HEK293 (cell line): ENCODE results near the gene BST1.

Experiments used
- CTCF ChIA-PET: fragments of 350-600 bp; formaldehyde crosslinking; extraction: SDS; loops from one replicate; lab custom pipeline; 2021; ENCODE audit warnings: antibody characterized with exemption; lab: Yijun Ruan, JAX
- POLR2A ChIA-PET: fragments of 300-600 bp; formaldehyde crosslinking; extraction: SDS; loops from one replicate; lab custom pipeline; 2020; ENCODE audit warnings: antibody characterized with exemption, inconsistent platforms; lab: Yijun Ruan, JAX
- H3K27ac ChIP-seq: fragments of 200-500 bp; sonication (Bioruptor generic); 2 replicates; pipeline ENCODE4 v1.5.1; 2014; ENCODE audit warnings: low read depth, low read length, control low read depth, inconsistent platforms; ENCODE audit errors: extremely low read depth
- H3K36me3 ChIP-seq, 2 experiments: fragments of 200-500 bp in 1 of 2; sonication (Bioruptor generic) in 1 of 2; 1 replicate in 1 of 2; 2 replicates in 1 of 2; pipeline ENCODE4 v1.5.1; 2014 to 2017; ENCODE audit warnings: inconsistent platforms in 2 of 2, low read length in 2 of 2; ENCODE audit not compliant: control insufficient read depth in 2 of 2, insufficient read depth in 1 of 2
- H3K4me1 ChIP-seq: fragments of 200-500 bp; sonication (Bioruptor generic); 2 replicates; pipeline ENCODE4 v1.5.1; 2014; ENCODE audit warnings: mild to moderate bottlenecking, low read length, inconsistent platforms; ENCODE audit not compliant: control insufficient read depth, insufficient read depth
- H3K4me3 ChIP-seq: 2 replicates; pipeline ENCODE4 v1.5.1; 2011; ENCODE audit warnings: low read depth, mild to moderate bottlenecking, control low read depth, low read length, moderate library complexity
- H3K9me3 ChIP-seq: fragments of 200-500 bp; sonication (Bioruptor generic); 2 replicates; pipeline ENCODE4 v1.5.1; 2014; ENCODE audit warnings: low read depth, low read length, inconsistent platforms; ENCODE audit not compliant: control insufficient read depth, insufficient read depth
- PRDM1 ChIP-seq: fragments of 450-650 bp; formaldehyde crosslinking; IDR thresholded peaks from 2 replicates; pipeline ENCODE4; 2016; ENCODE audit warnings: missing biosample characterization, missing genetic modification characterization
- PRDM6 ChIP-seq: fragments of 450-650 bp; formaldehyde crosslinking; IDR thresholded peaks from 2 replicates; pipeline ENCODE4 v1.5.1; 2017; ENCODE audit warnings: missing biosample characterization, missing genetic modification characterization
- REPIN1 ChIP-seq: fragments of 450-650 bp; formaldehyde crosslinking; IDR thresholded peaks from 2 replicates; pipeline ENCODE4 v1.5.1; 2017; ENCODE audit warnings: missing biosample characterization, missing genetic modification characterization, low read depth
- SCRT2 ChIP-seq: fragments of 450-650 bp; formaldehyde crosslinking; IDR thresholded peaks from 2 replicates; pipeline ENCODE4 v1.5.1; 2016; ENCODE audit warnings: missing biosample characterization, missing genetic modification characterization
- YY1 ChIP-seq: fragments of 450-650 bp; formaldehyde crosslinking; IDR thresholded peaks from 2 replicates; pipeline ENCODE4 v1.5.1; 2018; ENCODE audit warnings: missing biosample characterization, missing genetic modification characterization
- YY2 ChIP-seq: fragments of 450-650 bp; formaldehyde crosslinking; IDR thresholded peaks from 2 replicates; pipeline ENCODE4 v1.5.1; 2016; ENCODE audit warnings: missing biosample characterization, missing genetic modification characterization
- ZBTB48 ChIP-seq: fragments of 450-650 bp; formaldehyde crosslinking; IDR thresholded peaks from 2 replicates; pipeline ENCODE4 v1.5.1; 2016; ENCODE audit warnings: missing biosample characterization, missing genetic modification characterization
- ZBTB6 ChIP-seq: fragments of 450-650 bp; formaldehyde crosslinking; IDR thresholded peaks from 2 replicates; pipeline ENCODE4 v1.5.1; 2017; ENCODE audit warnings: missing biosample characterization, missing genetic modification characterization
- ZNF10 ChIP-seq: fragments of 450-650 bp; formaldehyde crosslinking; IDR thresholded peaks from 2 replicates; pipeline ENCODE4 v1.5.1; 2017; ENCODE audit warnings: missing biosample characterization, missing genetic modification characterization
- ZNF112 ChIP-seq: fragments of 450-650 bp; formaldehyde crosslinking; IDR thresholded peaks from 2 replicates; pipeline ENCODE4 v1.5.0; 2017; ENCODE audit warnings: missing biosample characterization, missing genetic modification characterization
- ZNF157 ChIP-seq: fragments of 450-650 bp; formaldehyde crosslinking; IDR thresholded peaks from 2 replicates; pipeline ENCODE4 v1.5.1; 2016; ENCODE audit warnings: missing biosample characterization, missing genetic modification characterization
- ZNF184 ChIP-seq: fragments of 450-650 bp; IDR thresholded peaks from 2 replicates; pipeline ENCODE4 v1.5.1; 2018; ENCODE audit warnings: missing biosample characterization, mild to moderate bottlenecking, missing genetic modification characterization
- ZNF280C ChIP-seq: fragments of 450-650 bp; formaldehyde crosslinking; IDR thresholded peaks from 2 replicates; pipeline ENCODE4 v1.5.1; 2016; ENCODE audit warnings: missing biosample characterization, missing genetic modification characterization
- ZNF501 ChIP-seq: fragments of 450-650 bp; formaldehyde crosslinking; IDR thresholded peaks from 2 replicates; pipeline ENCODE4 v1.5.1; 2016; ENCODE audit warnings: missing biosample characterization, missing genetic modification characterization
- ZNF548 ChIP-seq: fragments of 450-650 bp; formaldehyde crosslinking; IDR thresholded peaks from 2 replicates; pipeline ENCODE4 v1.5.1; 2016; ENCODE audit warnings: missing biosample characterization, missing genetic modification characterization
- ZNF549 ChIP-seq: fragments of 450-650 bp; IDR thresholded peaks from 2 replicates; pipeline ENCODE4 v1.5.1; 2018; ENCODE audit warnings: missing biosample characterization, missing genetic modification characterization, mild to moderate bottlenecking, inconsistent platforms, moderate library complexity
- ZNF585B ChIP-seq: fragments of 450-650 bp; formaldehyde crosslinking; IDR thresholded peaks from 2 replicates; pipeline ENCODE4 v1.5.1; 2016; ENCODE audit warnings: missing biosample characterization, missing genetic modification characterization
- ZNF621 ChIP-seq: fragments of 450-650 bp; formaldehyde crosslinking; IDR thresholded peaks from 2 replicates; pipeline ENCODE4 v1.5.1; 2017; ENCODE audit warnings: missing biosample characterization, missing genetic modification characterization
- ZNF624 ChIP-seq: fragments of 450-650 bp; formaldehyde crosslinking; IDR thresholded peaks from 2 replicates; pipeline ENCODE4 v1.5.1; 2017; ENCODE audit warnings: missing biosample characterization, missing genetic modification characterization
- ZNF639 ChIP-seq: fragments of 450-650 bp; formaldehyde crosslinking; IDR thresholded peaks from 2 replicates; pipeline ENCODE4 v1.5.1; 2016; ENCODE audit warnings: missing biosample characterization, missing genetic modification characterization
- ZNF664 ChIP-seq: fragments of 450-650 bp; formaldehyde crosslinking; IDR thresholded peaks from 2 replicates; pipeline ENCODE4 v1.5.1; 2016; ENCODE audit warnings: missing biosample characterization, missing genetic modification characterization
- ZNF670 ChIP-seq: fragments of 450-650 bp; formaldehyde crosslinking; IDR thresholded peaks from 2 replicates; pipeline ENCODE4 v1.5.1; 2016; ENCODE audit warnings: missing biosample characterization, missing genetic modification characterization, low read depth
- ZNF677 ChIP-seq: fragments of 450-650 bp; IDR thresholded peaks from 2 replicates; pipeline ENCODE4 v1.5.0; 2018; ENCODE audit warnings: missing biosample characterization, mild to moderate bottlenecking, missing genetic modification characterization, moderate library complexity
- ZNF830 ChIP-seq: fragments of 450-650 bp; IDR thresholded peaks from 2 replicates; pipeline ENCODE4 v1.5.0; 2018; ENCODE audit warnings: missing biosample characterization, missing genetic modification characterization, low read depth, mild to moderate bottlenecking, moderate library complexity
- ZSCAN16 ChIP-seq: fragments of 450-650 bp; formaldehyde crosslinking; IDR thresholded peaks from 2 replicates; pipeline ENCODE4 v1.5.1; 2016; ENCODE audit warnings: missing biosample characterization, missing genetic modification characterization
- ZSCAN5A ChIP-seq: fragments of 450-650 bp; formaldehyde crosslinking; IDR thresholded peaks from 2 replicates; pipeline ENCODE4 v1.5.1; 2016; ENCODE audit warnings: missing biosample characterization, missing genetic modification characterization
- ZXDB ChIP-seq: fragments of 450-650 bp; formaldehyde crosslinking; IDR thresholded peaks from 2 replicates; pipeline ENCODE4 v1.5.1; 2016; ENCODE audit warnings: missing biosample characterization, missing genetic modification characterization

BST1 gene

GRCh38 chr4:15737255-15737654 lies 34.4 kb downstream of the BST1 start:
- Histone ChIP-seq H3K9me3 (no peaks in the 10 kb centered on the region), H3K27ac (no peak overlapping the region), H3K4me1 (no peaks in the 10 kb centered on the region), H3K4me3 (no peak overlapping the region), H3K36me3 (no peaks in the 10 kb centered on the region)
- TF ChIP-seq REPIN1 (tag by site-specific recombination) (no peak), ZNF157 (no peak), SCRT2 (tag by site-specific recombination) (no peak), ZSCAN5A (tag by site-specific recombination) (no peak), ZBTB6 (no peak), ZNF670 (tag by site-specific recombination) (no peak), ZBTB48 (tag by site-specific recombination) (no peak), YY1 (tag by site-specific recombination) (no peak), ZNF184 (no peak), PRDM1 (no peak), ZNF830 (tag by site-specific recombination) (no peak), ZNF548 (no peak)
- POLR2A ChIA-PET: no interaction called here
- CTCF ChIA-PET: interaction anchor here (0.6 kb wide), 1 partner anchor 115 kb away, joined by 4 read pairs; no protein-coding TSS in a partner anchor

GRCh38 chr4:15738877-15739276 lies 36.0 kb downstream of the BST1 start:
- H3K4me1 ChIP-seq: no peaks in the 10 kb centered on the region
- no peak overlapping the region for H3K4me3 ChIP-seq
- ChIA-PET POLR2A (no interaction called here), CTCF (interaction anchor here (0.6 to 0.9 kb wide), 2 partner anchors 10 to 63 kb away, joined by 3 read pairs; no protein-coding TSS in a partner anchor)
- H3K27ac ChIP-seq: no peak overlapping the region
- H3K36me3 ChIP-seq: no peaks in the 10 kb centered on the region
- H3K9me3 ChIP-seq: no peaks in the 10 kb centered on the region
- TF ChIP-seq PRDM6 (tag by site-specific recombination) (no peak), ZNF112 (tag by site-specific recombination) (no peak), ZNF677 (tag by site-specific recombination) (no peak), ZXDB (tag by site-specific recombination) (no peak), ZNF621 (no peak), ZNF664 (tag by site-specific recombination) (no peak), ZNF624 (tag by site-specific recombination) (no peak), ZNF157 (no peak), YY2 (tag by site-specific recombination) (no peak), ZSCAN16 (tag by site-specific recombination) (no peak), ZNF280C (no peak), ZNF585B (tag by site-specific recombination) (no peak), ZNF549 (tag by site-specific recombination) (no peak), ZNF639 (tag by site-specific recombination) (no peak), REPIN1 (tag by site-specific recombination) (no peak), ZNF501 (tag by site-specific recombination) (no peak), ZNF10 (tag by site-specific recombination) (no peak)
